Measurements from ENCODE around the gene MBP. TPM values are rescaled to one million over a fixed set of nuclear protein-coding genes. Genes with fewer than 3 reads are reported as not detected.

The MBP gene
- total RNA-seq, 1 donor from 2014 or later, result 9.7 TPM

DNA sequence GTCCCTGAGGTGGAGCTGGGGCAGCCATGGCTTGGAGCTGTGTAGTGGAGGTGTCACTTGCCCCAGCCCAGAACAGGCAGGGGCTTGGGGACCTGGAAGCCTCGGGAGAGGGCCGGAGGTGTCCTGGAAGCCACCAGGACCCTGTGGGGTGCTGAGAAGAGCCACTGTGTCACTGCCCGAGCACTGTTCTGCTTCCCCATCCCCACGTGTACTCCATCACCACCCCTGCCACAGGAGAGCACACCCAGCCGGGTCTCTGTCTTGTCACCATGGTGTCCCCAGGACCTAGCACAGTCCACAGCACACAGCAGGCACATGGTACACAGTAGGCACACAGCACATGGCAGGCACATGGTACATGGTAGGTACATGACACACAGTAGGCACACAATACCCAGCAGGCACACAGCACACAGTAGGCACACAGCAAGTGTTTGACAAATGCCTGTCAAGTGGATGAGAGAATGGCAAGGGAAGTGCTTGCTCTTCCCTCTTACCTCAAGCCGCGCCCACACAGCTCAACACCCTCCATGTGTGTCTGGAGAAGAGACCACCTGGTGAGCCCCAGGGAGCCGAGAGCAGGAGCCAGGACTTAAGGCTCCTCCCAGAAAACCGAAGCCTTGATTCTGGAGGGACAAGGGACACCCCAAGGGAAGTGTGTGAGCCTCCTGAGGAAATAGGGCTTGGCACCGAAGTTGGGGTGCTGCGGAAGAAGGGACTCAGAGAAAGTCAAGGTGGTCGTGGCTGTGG lies 13.3 kb downstream of the MBP start:
- Mint-ChIP-seq H3K4me1 (ENCODE audit: unreplicated experiment) (peaks cover 30% of the 10 kb centered on the region), H3K4me3 (ENCODE audit: unreplicated experiment) (no peak overlapping the region), H3K27ac (ENCODE audit: unreplicated experiment) (no peak overlapping the region), H3K36me3 (ENCODE audit: low read depth, unreplicated experiment) (peaks cover 8% of the 10 kb centered on the region), H3K27me3 (ENCODE audit: unreplicated experiment) (peaks cover 12% of the 10 kb centered on the region), H3K9me3 (ENCODE audit: unreplicated experiment) (no peaks in the 10 kb centered on the region)
- TF ChIP-seq, protein P1, sequence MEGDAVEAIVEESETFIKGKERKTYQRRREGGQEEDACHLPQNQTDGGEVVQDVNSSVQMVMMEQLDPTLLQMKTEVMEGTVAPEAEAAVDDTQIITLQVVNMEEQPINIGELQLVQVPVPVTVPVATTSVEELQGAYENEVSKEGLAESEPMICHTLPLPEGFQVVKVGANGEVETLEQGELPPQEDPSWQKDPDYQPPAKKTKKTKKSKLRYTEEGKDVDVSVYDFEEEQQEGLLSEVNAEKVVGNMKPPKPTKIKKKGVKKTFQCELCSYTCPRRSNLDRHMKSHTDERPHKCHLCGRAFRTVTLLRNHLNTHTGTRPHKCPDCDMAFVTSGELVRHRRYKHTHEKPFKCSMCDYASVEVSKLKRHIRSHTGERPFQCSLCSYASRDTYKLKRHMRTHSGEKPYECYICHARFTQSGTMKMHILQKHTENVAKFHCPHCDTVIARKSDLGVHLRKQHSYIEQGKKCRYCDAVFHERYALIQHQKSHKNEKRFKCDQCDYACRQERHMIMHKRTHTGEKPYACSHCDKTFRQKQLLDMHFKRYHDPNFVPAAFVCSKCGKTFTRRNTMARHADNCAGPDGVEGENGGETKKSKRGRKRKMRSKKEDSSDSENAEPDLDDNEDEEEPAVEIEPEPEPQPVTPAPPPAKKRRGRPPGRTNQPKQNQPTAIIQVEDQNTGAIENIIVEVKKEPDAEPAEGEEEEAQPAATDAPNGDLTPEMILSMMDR (IDR thresholded peaks at IDR 0.05; ENCODE audit: unreplicated experiment), result no peak
- DNase-seq (ENCODE audit: low spot score), result no peak

DNA sequence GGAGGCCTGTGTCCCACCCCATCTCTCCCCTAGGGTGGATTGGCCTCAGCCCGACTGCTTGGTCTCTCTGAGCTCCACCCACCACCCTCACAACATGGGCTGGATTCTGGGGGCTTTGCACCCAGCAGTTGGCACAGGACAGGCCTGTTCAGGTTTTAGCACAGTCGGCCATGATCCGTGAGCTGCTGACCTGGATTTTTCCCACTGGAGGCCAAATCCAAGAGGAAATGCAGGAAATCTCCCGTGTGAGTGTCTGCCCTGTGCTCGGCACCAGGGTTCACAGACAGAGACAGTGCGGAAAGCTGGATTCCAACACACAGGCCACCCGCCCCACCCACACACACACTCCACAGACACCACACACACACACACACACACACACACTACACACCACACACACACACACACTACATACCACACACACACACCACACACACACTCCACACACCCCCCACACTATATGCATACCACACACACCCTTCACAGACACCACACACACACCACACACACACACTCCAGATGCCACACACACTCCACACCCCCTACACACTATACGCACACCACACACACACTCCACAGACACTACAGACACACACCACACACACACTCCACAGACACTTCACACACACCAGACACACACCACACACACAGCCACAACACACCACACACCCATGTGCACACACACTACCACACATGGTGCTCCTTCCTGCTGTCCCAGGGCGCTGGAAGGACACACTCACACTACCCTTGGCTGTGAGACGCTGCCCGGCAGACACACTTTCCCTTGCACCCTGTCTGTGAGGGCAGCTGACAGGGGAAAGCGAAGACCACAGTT lies 14.1 kb downstream of the MBP start:
- TF ChIP-seq, protein P1 (IDR thresholded peaks at IDR 0.05; ENCODE audit: unreplicated experiment), result no peak
- H3K9me3 Mint-ChIP-seq (ENCODE audit: unreplicated experiment), result no peaks in the 10 kb centered on the region
- H3K27ac Mint-ChIP-seq (ENCODE audit: unreplicated experiment), result peak overlapping the region; percentile 1
- peak overlapping the region; percentile 16 for H3K4me3 Mint-ChIP-seq (ENCODE audit: unreplicated experiment)
- peaks cover 32% of the 10 kb centered on the region for H3K4me1 Mint-ChIP-seq (ENCODE audit: unreplicated experiment)
- DNase-seq (ENCODE audit: low spot score), result no peak
- peaks cover 14% of the 10 kb centered on the region for H3K27me3 Mint-ChIP-seq (ENCODE audit: unreplicated experiment)
- peaks cover 8% of the 10 kb centered on the region for H3K36me3 Mint-ChIP-seq (ENCODE audit: low read depth, unreplicated experiment)

DNA sequence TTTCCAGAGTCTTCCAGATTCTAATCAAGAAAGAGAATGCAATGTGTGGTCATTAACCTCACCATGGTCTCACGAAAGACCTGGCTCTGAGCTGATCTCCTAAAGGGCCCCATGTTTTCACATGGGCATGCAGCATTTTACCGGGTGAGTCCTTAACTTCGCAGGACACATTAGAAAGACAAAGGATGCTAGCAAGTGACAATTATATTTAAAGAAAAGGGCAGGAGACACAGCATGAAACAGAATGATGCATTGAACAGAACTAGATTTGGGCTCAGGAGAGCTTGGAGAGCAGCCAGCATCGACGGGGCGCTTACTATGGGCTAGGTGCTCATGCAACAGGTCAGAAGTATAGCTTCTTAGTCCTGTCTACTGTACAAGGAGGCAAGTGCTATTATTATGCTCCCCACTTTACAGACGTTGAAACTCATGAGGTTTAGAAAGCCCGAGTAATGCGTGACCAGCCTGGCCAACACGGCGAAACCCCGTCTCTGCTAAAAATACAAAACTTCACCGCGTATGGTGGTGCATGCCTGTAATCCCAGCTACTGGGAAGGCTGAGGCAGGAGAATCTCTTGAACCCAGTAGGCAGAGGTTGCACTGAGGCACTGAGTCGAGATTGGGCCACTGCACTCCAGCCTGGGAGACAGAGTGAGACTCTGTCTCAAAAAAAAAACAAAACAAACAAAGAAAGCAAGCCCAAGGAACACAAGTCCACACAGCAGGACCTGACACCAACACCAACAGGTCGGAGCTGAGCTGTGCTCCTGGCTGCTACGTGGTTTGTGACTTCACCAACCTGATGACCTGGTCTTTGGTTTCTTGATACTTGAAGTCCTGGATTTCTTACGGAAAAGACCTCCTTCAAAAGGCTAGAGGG lies 16.1 kb downstream of the MBP start:
- no peak for DNase-seq (ENCODE audit: low spot score)
- Mint-ChIP-seq H3K27me3 (ENCODE audit: unreplicated experiment) (peaks cover 20% of the 10 kb centered on the region), H3K27ac (ENCODE audit: unreplicated experiment) (peak overlapping the region; percentile 61), H3K4me1 (ENCODE audit: unreplicated experiment) (peaks cover 45% of the 10 kb centered on the region), H3K4me3 (ENCODE audit: unreplicated experiment) (no peak overlapping the region), H3K36me3 (ENCODE audit: low read depth, unreplicated experiment) (peaks cover 11% of the 10 kb centered on the region), H3K9me3 (ENCODE audit: unreplicated experiment) (no peaks in the 10 kb centered on the region)
- TF ChIP-seq, protein P1 (IDR thresholded peaks at IDR 0.05; ENCODE audit: unreplicated experiment), result no peak

DNA sequence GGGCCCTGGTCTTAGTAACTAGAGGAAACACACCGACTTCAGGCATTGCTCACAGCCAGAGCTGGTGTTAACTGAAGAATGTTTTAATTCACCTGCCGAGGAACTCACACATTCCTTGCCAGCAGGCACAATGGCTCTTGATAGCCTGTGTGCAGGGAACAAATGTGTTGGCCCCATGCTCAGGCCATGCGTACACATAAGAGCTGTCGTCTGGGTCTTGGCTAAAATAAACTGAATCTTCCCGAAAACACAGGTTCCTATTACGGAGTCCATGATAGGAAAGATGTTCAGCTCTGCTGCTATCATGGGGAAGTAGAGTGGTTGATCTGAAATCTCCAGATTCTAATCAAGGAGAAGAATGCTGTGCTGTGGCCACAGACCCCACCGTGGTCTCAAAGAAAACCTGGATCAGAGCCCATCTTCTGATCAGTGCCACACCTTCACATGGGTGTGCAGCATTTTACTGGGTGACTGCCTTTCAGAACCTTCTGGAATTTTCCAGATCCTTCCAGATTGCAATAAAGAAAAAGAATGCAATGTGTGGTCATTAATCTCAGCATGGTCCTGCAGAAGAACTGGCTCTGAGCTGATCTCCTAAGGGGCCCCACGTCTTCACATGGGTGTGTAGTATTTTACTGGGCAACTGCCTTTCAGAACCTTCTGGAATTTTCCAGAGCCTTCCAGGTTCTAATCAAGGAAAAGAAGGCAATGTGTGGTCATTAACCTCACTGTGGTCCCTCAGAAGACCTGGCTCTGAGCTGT lies 17.2 kb downstream of the MBP start:
- Mint-ChIP-seq H3K4me3 (ENCODE audit: unreplicated experiment) (no peak overlapping the region), H3K36me3 (ENCODE audit: low read depth, unreplicated experiment) (peaks cover 11% of the 10 kb centered on the region), H3K9me3 (ENCODE audit: unreplicated experiment) (no peaks in the 10 kb centered on the region), H3K27me3 (ENCODE audit: unreplicated experiment) (peaks cover 18% of the 10 kb centered on the region), H3K27ac (ENCODE audit: unreplicated experiment) (peak overlapping the region; percentile 94), H3K4me1 (ENCODE audit: unreplicated experiment) (peaks cover 47% of the 10 kb centered on the region)
- TF ChIP-seq, protein P1 (IDR thresholded peaks at IDR 0.05; ENCODE audit: unreplicated experiment), result no peak
- DNase-seq (ENCODE audit: low spot score), result no peak
